GM21576 (cell line): ENCODE results near the gene SDHA.

ENCODE experiments used
- ATAC-seq: cut with Tn5 transposase; IDR thresholded peaks from one replicate; pipeline ENCODE4 v1.9.1; 2021; ENCODE audit warnings: mild to moderate bottlenecking, moderate library complexity; ENCODE audit not compliant: unreplicated experiment

The SDHA gene

DNA sequence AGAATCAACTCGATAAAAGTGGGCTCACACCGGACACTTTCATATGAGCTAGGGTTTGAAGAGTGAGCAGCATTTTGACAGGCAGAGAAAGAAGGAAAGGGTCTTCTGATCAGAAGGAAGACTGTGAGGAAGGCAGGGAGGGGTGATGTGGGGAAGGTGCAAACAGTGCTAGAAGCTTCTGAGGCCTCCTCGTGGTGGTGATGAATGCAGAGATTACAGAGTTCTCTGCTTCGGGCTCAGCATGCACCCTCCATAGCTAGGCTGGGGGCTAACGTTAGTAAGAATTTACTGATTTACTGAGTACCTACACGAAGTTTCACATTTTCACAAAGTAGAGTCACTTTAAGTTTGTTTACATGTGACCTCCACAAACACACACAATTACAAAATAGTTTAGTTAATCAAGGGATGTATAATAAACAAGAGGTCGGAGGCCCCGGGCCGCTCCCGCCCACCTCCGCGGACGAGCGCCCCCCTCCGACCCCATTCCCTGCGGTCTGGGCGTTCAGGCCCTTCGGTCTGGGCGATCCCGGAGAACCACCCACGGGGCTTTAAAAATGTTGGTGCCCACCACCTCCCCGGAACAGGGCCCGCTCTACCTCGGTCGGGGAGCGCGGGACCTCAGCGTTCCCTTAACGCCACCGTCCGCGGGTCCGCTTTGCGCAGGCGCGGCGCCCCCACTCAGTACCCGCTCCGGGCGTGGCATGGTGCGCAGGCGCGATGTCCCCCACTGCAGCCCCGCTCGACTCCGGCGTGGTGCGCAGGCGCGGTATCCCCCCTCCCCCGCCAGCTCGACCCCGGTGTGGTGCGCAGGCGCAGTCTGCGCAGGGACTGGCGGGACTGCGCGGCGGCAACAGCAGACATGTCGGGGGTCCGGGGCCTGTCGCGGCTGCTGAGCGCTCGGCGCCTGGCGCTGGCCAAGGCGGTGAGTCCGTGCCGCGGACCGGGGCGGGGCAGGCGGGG lies at the start of gene SDHA, which contains the start of gene CCDC127:
SDHA (plus strand) TSS at position 827 of the 963 bp plus-strand sequence; CDS start at position 863, 36 bp downstream.
CCDC127 (minus strand) TSS at position 660 of the 963 bp plus-strand sequence. CDS start 1,304 bp downstream, outside the sequence.
- peak; percentile 54 for ATAC-seq

DNA sequence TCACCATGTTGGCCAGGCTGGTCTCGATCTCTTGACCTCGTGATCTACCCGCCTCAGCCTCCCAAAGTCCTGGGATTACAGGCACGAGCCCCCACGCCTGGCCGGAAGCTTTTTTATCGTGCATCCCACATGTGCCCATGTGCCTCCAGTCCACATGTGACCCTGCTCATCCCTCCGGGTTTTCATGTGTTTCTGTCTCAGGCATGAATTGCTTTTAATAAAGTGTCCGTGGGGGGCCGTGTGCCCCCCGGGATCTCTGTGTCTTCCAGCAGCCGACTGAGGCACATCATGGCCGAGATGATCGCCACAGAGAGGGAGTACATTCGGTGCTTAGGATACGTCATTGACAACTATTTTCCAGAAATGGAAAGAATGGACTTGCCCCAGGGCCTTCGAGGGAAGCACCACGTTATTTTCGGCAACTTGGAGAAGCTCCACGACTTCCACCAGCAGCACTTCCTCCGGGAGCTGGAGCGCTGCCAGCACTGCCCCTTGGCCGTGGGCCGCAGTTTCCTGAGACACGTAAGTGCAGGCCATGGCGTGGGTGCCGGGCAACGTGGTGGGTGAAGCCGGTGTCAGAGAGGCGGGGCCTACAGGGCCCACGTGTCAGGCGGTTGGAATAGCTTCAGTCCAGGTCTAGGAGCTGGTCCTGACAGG lies 48.9 kb upstream of the SDHA start:
- ATAC-seq, result no peak

DNA sequence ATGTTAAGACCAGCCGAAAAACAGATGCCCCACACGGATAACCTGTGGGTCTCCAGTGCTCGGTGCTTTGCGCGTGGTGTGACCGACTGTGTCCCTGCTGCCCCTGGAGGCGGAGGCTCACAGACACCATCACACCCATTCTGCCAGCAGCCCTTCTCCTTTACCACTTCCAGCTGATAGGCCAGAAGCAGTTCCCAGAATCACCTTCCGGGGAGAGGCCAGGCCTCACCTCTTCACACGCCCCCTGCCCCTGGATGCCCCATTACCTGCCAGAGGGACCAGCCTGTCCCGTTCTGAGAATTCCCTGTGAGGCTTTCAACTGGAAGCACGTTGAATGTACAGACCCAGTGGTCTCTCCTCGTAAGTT lies 48.4 kb upstream of the SDHA start:
- no peak for ATAC-seq

DNA sequence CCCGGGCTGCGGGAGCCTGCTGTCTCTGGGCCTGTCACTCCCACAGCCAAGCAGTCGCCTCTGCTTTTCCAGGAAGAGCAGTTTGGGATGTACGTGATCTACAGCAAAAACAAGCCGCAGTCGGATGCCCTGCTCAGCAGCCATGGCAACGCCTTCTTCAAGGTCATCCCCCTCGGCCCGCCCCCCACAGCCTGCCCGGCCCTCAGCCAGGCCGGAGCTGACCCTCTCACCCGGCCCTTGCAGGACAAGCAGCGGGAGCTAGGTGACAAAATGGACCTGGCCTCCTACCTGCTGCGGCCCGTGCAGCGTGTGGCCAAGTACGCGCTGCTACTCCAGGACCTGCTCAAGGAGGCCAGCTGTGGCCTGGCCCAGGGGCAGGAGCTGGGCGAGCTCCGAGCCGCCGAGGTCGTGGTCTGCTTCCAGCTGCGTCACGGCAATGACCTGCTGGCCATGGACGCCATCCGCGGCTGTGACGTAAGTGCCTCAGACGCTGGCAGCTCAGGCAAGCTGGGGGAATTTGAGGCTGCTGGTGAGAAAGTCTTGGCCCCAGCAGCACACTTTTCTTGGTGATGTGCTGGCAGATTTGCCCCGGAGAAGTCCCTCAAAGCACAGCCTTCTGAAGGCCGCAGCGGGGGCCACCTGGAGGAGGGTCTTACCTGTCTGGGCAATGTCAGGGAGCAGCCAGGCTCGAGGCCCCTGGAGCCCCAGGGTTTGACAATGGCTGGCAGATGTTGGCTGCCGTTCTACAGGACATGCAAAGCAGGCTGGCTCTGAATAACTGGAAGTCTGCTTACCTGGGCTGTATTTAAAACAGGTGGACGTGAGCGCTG lies 46.9 kb upstream of the SDHA start:
- ATAC-seq, result no peak

DNA sequence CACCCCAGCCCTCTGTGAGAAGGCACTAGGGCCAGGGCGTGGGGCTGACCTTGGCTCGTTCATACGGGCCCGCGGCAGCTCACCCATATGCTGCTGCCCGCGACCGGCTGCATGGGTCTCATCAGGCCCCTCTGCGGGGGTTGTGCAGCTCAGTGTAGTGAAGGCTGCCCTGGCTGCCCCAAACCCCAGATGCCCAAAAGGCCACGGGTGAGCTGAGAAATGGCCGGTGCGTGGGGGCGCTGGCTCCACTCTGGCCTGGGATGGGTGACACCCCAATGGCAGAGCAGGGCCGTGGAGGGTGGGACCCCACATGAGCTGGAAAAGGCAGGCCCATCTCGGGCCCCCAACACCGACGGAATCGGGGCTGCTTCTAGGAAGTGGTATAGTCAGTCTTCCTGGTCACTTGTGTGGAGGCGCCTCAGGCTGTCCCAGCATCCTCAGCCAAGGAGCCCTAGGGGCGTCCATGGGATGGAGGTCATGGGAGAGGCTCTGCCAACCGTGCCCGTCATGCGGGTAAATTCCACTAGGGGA lies 46.3 kb upstream of the SDHA start:
- no peak for ATAC-seq

DNA sequence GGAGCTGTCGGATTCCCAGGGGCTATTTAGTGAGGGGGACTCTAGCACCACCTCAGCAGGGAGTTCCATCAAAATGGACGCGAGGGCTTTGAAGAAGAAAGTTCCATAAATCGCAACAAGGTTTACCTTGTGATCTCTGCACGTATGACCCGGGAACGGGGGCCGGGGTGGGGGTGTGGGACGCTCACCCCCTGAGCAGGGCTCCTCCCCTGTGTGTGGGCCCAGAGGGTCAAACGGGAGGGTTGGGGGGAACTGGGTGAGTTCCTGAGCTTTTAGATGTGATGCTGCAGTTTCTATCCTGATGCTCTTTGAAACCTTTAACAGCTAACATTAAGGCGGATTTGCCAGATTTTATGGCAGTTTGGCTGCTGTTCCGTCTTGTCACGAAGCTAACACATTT lies 45.7 kb upstream of the SDHA start:
- no peak for ATAC-seq

DNA sequence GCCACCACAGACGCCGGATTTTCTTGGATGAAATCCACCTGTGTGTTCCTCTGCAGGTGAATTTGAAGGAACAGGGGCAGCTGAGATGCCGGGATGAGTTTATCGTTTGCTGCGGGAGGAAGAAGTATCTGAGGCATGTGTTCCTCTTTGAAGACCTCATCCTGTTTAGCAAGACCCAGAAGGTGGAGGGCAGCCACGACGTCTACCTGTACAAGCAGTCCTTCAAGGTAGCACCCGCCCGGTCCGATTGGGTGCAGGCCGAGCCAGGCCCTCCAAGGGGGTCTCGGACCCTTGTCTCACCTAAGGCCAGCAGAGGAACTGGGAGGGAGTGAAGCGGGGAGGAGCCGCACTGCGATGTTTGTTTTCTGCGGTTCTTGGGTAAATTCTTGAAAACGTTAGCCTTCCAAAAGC lies 45.3 kb upstream of the SDHA start:
- ATAC-seq, result no peak

DNA sequence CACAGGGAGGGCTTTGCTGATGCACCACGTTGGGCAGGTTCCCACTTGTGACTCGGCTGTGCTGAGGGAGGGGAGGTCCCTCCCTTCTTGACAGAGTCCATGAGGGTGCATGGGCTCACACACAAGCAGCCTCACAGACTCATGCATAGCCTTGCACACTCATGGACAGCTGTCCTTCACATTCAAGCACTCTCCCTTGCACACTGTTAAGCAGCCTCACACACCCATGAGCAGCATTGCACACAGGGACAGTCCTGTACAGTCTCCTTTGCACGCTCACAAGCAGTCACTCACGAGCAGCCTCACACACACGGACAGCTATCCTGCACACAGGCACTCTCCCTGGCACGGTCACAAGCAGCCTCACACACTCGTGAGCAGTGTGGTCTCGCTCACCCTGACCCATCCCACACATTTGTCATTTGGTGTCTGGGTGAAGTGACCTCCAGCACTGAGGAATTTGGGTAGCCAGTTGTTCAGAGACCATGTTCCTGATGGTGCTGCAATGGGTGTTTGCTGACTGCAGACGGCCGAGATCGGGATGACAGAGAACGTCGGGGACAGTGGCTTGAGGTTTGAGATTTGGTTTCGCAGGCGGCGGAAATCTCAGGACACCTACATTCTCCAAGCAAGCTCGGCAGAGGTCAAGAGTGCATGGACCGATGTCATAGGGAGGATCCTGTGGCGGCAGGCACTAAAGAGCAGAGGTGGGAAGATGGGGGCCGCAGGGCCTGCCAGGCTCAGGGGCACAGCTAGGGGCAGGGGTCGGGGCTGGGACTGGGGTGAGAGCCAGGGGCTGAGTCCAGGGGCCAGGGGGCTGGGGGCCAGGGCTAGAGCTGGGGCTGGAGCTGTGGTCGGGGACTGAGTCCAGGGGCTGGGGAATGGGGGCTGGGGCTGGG lies 44.5 kb upstream of the SDHA start:
- ATAC-seq, result no peak

DNA sequence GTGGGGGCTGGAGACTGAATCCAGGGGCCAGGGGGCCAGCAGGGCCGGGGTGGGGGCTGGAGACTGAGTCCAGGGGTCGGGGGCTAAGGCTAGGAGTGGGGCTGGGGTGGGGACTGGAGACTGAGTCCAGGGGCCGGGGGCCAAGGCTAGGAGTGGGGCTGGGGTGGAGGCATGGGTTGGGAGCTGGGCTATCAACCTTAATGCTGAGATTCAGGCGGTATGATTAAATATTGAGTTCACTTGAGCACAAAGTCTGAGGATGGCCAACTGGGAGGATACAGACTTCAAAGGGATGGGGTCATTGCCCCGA lies 43.9 kb upstream of the SDHA start:
- no peak for ATAC-seq

DNA sequence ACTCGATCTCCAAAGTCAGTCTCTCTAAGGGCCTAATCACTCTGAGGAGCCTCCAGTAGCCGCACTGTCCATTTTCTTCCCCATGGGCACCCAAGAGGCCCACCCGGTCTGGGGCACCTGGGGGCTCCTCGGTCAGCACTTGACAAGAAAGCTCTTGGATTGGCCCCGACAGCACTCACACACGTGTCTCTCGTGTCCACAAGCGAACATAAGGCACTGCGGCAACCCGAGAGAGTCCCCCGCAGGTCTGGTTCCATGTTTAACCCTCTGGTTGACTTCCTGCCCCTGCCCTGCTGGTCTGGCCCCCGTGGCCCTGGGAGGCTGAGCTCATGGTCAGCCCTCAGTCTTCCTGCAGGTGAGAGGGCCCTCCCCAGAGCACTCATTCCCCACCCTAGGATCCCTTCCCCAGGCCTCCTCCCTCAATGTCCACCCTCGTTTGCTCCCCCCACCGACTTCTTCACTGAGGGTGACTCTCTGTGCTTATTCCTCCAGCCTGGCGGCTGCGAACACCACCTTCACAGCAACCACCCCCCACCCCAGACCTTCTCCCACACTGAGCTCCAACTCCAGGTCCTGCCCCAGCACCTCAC lies 43.1 kb upstream of the SDHA start:
- no peak for ATAC-seq

DNA sequence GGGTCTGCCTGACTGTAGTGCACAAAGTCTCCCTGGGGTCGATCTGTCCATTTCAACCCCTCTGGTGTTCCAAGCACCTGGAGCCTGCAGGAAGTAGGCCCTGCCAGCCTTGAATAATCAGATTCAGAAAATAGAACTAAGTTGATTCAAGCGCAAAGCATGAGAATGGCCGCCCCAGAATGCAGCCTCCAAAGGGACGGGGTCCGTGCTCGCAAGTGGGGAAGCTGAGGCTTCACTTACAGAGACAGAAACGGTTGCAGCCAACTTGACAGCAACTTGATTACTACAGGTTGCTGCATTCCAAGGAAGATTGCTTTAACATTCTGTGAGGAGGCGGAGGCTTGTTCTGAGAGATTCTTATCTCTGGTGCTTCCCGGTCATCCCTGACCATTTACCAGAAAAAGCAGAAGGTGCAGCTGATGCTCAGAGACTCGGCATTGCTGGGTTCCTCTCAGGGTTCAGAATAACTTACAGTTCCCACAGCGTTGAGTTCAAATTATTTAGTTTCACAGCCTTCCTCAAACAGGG lies 41.8 kb upstream of the SDHA start:
- ATAC-seq, result no peak

DNA sequence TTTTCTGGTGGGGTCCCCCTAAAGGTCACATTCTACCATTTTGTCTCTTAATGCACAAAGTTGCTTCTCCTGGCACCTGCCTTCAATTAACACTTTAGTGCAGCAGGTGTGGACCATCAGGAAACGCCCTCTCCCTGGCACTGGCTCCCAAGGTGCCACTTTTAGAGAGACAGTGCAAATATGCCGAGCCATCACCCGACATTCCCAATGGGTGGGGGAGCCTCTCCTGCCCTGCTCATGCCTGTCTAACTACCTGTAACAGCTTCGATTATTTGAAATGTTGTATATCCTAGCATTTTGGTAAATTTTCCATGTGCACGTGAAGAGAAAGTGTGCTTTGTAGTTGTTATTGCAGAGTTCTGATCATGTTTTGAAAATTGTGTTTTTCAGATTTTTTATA lies 40.0 kb upstream of the SDHA start:
- ATAC-seq, result no peak

DNA sequence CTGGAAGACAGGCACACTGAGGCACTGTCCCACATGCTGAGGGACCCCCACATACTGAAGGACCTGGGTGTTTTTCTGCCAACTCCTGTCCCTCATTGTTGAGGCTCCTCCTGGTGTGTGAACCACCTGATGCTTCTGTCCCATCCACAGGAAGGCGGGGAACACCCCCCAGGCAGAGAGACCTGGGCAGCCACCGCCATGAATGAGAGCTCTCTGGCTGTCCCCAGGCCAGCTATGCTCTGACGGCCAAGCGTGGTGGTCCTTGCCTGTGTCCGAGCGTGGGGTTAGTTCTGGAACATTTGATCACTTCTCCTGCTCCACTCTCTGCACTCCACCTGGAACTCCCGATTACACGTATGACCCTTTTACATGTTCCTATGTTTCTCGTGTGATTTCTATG lies 38.7 kb upstream of the SDHA start:
- ATAC-seq, result no peak

DNA sequence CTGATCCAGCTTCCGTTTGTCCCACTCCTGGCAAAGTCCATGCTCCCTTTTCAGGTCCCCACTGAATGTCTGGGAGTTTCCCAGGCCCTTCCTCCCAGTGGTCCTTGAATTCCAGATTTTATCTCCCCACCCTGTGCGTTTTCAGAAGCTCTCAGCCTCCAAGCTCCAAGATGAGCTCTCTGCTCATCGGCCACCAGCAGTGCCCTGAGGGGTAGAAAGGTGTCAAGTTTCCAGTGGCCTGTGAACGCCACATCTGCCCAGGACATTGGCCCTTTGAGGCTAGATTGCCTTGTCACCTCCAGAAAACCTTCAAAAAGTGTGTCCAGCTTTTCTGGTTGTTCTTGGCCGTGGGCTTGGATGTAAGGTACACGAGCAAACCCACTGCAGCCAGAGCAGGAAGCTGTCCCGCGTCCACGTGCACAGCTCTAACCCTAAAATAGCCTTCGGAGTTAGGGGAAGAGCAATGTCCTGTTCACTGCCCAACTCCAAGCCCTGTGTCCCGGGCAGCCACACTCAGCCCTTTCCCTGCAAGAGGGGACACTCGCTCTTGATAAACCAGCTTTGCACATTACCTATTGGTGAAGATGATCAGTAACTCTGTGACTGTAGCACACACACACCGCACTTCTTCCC lies 37.7 kb upstream of the SDHA start:
- no peak for ATAC-seq

DNA sequence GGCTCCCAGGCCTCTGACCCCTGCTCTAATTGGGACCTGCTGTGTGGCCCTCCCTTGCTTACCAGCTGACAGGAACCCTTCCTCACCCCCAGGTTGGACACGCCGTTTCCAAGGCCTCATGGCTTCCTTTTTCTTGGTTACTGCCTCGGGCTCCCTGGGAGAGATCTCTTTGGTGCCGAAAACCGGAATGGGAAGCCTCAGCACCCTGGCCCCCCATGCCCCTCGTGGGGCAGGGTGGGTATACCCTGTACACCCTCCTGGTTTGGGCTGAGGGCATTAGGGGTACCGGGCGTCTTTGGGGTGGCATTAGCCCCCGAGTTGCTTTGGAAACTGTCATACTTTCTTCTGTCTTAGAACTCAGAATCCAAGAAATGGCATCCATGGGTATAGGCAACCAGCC lies 37.0 kb upstream of the SDHA start:
- no peak for ATAC-seq

DNA sequence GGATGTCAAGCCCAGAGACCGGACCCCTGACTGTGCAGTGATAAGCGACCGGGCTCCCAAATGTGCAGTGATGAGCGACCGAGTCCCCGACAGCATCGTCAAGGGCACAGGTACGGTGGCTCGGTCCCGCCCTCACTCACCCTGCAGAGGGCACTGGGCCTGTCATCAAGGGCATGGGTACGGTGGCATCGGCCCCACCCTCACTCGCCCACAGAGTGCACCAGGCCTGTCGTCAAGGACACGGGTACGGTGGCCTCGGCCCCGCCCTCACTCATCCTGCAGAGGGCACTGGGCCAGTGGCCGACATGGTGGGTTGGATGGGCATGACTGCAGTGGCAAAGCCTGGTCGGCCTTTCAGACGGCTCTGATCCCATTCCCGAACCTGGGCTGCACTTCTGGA lies 36.6 kb upstream of the SDHA start:
- no peak for ATAC-seq

DNA sequence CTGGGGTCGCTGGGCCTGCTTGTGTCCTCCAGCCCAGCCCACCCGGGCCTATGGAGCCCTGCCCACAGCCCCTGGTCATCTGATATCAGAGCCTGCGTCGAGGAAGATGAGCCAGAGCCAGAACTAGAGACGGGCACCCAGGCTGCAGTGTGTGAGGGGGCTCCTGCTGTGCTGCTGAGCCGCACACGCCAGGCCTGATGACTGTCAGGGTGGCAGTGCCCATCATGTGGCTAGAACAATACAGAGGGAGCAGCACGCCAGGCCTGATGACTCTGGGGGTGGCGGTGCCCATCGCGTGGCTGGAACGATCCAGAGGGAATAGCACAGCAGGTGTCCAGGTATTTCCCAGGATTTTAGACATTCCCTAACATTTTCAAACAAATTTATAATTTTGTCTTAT lies 36.0 kb upstream of the SDHA start:
- no peak for ATAC-seq

DNA sequence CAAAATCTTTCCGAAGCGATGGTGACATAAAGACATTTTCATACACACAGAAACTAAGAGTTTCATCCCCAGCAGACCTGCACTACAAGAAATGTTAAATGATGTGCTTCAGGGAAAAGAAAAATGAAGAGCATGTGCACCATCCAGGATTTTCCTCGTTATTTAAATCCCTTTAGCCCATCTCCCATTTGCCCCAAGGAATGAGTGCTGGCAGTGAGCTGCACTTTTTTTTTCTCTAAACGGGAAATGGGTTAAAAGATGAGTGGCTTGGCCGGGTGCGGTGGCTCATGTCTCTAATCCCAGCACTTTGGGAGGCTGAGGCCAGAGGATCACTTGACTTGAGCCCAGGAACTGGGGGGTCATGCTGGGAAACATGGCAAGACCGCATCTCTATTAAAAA lies 33.6 kb upstream of the SDHA start:
- ATAC-seq, result no peak
